Chondrocyte (in vitro differentiated cells): ENCODE results near the gene EVI5. TPM values are rescaled to one million over a fixed set of nuclear protein-coding genes. Genes with fewer than 3 reads are reported as not detected.

Experiments
- DNase-seq: peaks from one replicate; pipeline ENCODE4 v3.0.0; 2021; ENCODE audit warnings: mixed read lengths, low spot score
- H3K27ac Mint-ChIP-seq: one replicate; pipeline ENCODE4 v1.8.0; 2021; ENCODE audit warnings: mild to moderate bottlenecking, moderate library complexity, mixed read lengths; ENCODE audit not compliant: unreplicated experiment
- H3K27me3 Mint-ChIP-seq: 2 replicates; pipeline ENCODE4 v1.8.0; 2021; ENCODE audit warnings: low read depth, mixed read lengths
- H3K36me3 Mint-ChIP-seq: 2 replicates; pipeline ENCODE4 v1.8.0; 2021; ENCODE audit warnings: low read depth, mixed read lengths
- H3K4me1 Mint-ChIP-seq: 2 replicates; pipeline ENCODE4 v1.8.0; 2021; ENCODE audit warnings: low read depth, mild to moderate bottlenecking, mixed read lengths
- H3K4me3 Mint-ChIP-seq: one replicate; pipeline ENCODE4 v1.8.0; 2021; ENCODE audit warnings: mild to moderate bottlenecking, moderate library complexity, mixed read lengths; ENCODE audit not compliant: unreplicated experiment
- H3K9me3 Mint-ChIP-seq: 2 replicates; pipeline ENCODE4 v1.8.0; 2021; ENCODE audit warnings: low read depth, mixed read lengths
- CTCF ChIP-seq: fragments of 200-600 bp; sonication (generic); IDR thresholded peaks from 2 replicates; pipeline ENCODE4 v1.5.0; 2021; ENCODE audit warnings: antibody characterized with exemption, mild to moderate bottlenecking, moderate library complexity
- long read RNA-seq: library from polyadenylated mRNA; stranded (forward); transcript quantifications from one replicate; pipeline ENCODE4 v2.0.0, GENCODE V29; 2021
- total RNA-seq: library from RNA; stranded (reverse); gene quantifications from 3 replicates; pipeline ENCODE4 v1.2.1, GENCODE V29; 2021

Gene EVI5
- 57.3 to 69.5 TPM (median 66.8 TPM) in 3 replicates for total RNA-seq
- long read RNA-seq, partial matches to known transcripts, result 2 of 43 reads
- long read RNA-seq, other reads (novel, unspliced or antisense), result 41 of 43 reads

- peaks cover 33% of the 10 kb centered on the region for H3K4me1 Mint-ChIP-seq
- peak within 1 kb of the TSS; percentile 91 for H3K4me3 Mint-ChIP-seq
- TF ChIP-seq CTCF, result peak; percentile 10
- no peaks in the 10 kb centered on the region for H3K9me3 Mint-ChIP-seq
- H3K27ac Mint-ChIP-seq, result peak within 1 kb of the TSS; percentile 98
- no peaks in the 10 kb centered on the region for H3K27me3 Mint-ChIP-seq
- no peaks in the 10 kb centered on the region for H3K36me3 Mint-ChIP-seq
- DNase-seq, result peak; percentile 98
Observed at GRCh38 chr1:92784639-92785500, at the start of gene EVI5. Gene EVI5, minus strand, starts transcription at chr1:92785108. Its CDS starts 48,562 bp downstream, at chr1:92736546.

DNA sequence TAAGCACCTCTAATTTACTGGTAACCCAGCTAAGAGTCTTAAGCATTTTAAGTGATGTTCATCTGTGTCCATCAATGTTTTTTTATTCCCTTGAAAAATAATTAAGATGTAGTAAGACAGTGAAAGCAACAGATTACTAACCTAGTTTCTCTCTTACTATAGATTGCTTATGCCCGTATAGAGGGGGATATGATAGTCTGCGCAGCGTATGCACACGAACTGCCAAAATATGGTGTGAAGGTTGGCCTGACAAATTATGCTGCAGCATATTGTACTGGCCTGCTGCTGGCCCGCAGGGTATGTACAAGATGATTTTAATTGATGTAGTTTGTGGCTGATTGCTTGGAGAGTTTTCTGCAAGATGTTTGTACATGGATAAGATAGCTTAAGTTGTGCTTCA lies 49.7 kb upstream of the EVI5 start:
- no peak for DNase-seq
- Mint-ChIP-seq H3K36me3 (peaks cover 43% of the 10 kb centered on the region), H3K9me3 (no peaks in the 10 kb centered on the region), H3K4me3 (peak overlapping the region; percentile 99), H3K27ac (no peak overlapping the region), H3K4me1 (peaks cover 68% of the 10 kb centered on the region), H3K27me3 (no peaks in the 10 kb centered on the region)
- no peak for TF ChIP-seq CTCF

- Mint-ChIP-seq H3K27ac (peak overlapping the region; percentile 97), H3K4me3 (peak overlapping the region; percentile 99), H3K27me3 (no peaks in the 10 kb centered on the region), H3K9me3 (no peaks in the 10 kb centered on the region), H3K4me1 (peaks cover 62% of the 10 kb centered on the region), H3K36me3 (peaks cover 38% of the 10 kb centered on the region)
- TF ChIP-seq CTCF, result no peak
- DNase-seq, result no peak
Observed at GRCh38 chr1:92833840-92834239, 48.9 kb upstream of the EVI5 start.

DNA sequence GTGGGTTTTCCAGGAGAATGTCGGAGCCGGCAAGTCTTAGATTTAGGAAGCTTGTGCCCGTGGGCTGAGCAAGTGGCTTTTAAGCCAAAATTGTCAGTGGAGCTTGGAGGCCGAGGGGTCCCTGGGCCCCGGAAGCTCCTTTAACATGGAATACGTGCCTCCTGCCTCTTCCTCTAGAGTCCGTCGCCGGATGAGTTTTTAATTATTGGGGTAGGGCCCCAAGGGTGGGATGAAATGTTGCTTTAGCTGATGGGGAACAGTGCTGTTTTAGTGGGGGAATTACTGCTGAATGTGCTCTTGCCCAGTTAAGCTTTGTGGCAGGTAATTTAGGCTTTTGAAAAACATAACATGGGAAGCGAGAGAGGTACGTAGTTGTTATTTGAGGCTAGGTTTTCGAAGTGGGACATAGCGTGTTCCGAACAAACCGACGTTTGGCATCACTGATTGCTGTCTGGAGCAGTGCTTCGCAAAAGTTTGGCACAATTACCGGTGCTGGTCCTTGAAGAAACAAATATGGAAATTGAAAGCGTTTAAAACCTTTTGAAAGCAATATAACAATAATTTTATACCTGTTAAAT lies 47.7 kb upstream of the EVI5 start:
- Mint-ChIP-seq H3K9me3 (no peaks in the 10 kb centered on the region), H3K36me3 (peaks cover 28% of the 10 kb centered on the region), H3K4me1 (peaks cover 50% of the 10 kb centered on the region), H3K27ac (peak overlapping the region; percentile 97), H3K4me3 (peak overlapping the region; percentile 99), H3K27me3 (no peaks in the 10 kb centered on the region)
- no peak for DNase-seq
- no peak for TF ChIP-seq CTCF

GRCh38 chr1:92831762-92832536 lies 47.0 kb upstream of the EVI5 start, which contains the start of gene RPL5:
Gene RPL5, plus strand, starts transcription at chr1:92832040. Its CDS starts 75 bp downstream, at chr1:92832115.
- H3K9me3 Mint-ChIP-seq, result no peaks in the 10 kb centered on the region
- peak within 1 kb of the TSS; percentile 97 for H3K27ac Mint-ChIP-seq
- peaks cover 44% of the 10 kb centered on the region for H3K4me1 Mint-ChIP-seq
- TF ChIP-seq CTCF, result peak; percentile 88
- peaks cover 22% of the 10 kb centered on the region for H3K36me3 Mint-ChIP-seq
- H3K4me3 Mint-ChIP-seq, result peak within 1 kb of the TSS; percentile 99
- no peaks in the 10 kb centered on the region for H3K27me3 Mint-ChIP-seq
- DNase-seq, result peak; percentile 98
